Amniotic stem cell (primary cell): ENCODE measurements around the gene KIF26B.

Experiments
- DNase-seq: peaks from one replicate; lab custom pipeline; 2025; lab: John Stamatoyannopoulos, UW

Gene KIF26B

GRCh38 chr1:245209658-245210435, 55.1 kb downstream of the KIF26B start:
- no peak for DNase-seq

GRCh38 chr1:245211035-245211749, 56.4 kb downstream of the KIF26B start:
- DNase-seq: no peak

GRCh38 chr1:245211761-245212160, 57.0 kb downstream of the KIF26B start:
- DNase-seq: no peak

DNA sequence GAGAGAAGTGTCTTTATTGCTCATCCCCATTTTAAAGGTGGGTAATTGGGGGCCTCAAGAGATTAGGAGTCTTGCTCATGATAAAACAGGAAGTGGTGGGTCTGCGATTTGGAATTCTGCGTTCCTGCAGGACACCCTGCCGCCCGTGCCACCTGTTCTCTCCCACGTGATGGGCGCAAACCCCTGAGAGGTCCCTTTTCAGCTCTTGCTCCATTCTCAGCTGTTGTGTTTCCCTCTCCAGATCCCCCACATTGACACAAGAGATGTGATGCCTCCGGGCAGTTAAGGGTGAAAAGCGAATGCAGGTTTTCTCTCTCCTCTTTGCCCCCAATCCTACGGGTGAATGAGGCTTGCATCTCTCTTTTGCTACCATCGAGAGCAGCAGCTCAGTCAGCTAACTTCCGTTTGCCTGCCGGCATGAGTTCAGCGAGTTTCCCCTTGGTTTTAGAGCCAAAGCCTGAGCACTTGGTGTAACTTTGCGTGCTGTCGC, 57.5 kb downstream of the KIF26B start:
- no peak for DNase-seq

GRCh38 chr1:245213066-245213831, 58.5 kb downstream of the KIF26B start:
- DNase-seq: no peak

DNA sequence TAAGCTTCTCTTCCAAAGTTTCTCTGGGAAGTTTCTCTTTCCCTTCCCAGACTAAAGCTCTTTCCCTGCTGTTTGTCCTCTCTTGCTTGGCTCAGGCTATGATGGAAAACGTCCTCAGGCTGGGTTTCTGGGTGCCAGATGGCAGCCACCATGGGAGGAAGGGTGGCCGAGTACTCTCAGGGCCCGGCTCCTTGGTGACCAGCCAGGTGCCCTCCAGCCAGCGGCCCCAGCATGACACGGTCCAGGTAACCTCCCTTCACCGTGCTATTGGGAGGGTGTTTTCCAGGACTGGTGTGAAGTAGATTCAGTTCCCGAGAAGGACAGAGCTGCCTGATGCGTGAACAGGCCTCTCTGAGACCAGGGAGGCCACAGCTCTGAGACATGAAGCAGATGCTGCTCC, 60.3 kb downstream of the KIF26B start:
- DNase-seq: no peak

DNA sequence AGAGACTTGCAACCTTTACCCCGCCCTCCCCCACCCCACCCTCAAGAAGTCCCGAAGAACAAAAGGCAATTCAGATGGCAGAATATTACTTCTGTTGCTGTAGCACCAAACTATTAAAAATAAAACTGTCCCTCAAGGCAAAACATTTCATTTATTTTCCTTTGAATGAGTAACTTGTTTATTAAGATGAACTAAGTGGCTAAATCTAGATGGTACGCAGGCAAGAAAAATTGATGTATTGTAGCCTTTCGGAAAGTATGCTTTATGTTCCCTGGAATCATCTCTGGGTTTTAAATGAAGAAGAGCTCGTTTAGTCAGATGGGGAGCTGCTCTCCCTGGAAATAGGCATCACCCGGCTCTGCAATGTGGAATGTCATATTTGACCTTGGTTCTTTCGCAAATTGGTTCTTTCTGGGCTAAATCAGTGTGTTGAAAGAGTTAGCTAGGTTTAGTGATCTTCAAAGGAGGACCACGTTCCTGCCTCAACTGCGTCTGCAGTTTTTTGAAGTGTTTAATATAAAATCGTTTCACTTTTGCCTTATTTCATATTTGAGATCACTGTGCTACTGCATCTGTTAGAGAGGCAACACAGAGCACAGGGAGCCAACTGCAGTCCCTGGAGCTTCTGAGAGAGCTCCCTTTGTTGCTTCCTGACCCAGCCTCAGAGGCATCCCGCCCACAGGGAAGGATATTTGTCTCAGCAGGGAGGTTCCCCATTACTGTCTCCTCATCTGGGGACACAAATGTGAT, 61.8 kb downstream of the KIF26B start:
- no peak for DNase-seq

DNA sequence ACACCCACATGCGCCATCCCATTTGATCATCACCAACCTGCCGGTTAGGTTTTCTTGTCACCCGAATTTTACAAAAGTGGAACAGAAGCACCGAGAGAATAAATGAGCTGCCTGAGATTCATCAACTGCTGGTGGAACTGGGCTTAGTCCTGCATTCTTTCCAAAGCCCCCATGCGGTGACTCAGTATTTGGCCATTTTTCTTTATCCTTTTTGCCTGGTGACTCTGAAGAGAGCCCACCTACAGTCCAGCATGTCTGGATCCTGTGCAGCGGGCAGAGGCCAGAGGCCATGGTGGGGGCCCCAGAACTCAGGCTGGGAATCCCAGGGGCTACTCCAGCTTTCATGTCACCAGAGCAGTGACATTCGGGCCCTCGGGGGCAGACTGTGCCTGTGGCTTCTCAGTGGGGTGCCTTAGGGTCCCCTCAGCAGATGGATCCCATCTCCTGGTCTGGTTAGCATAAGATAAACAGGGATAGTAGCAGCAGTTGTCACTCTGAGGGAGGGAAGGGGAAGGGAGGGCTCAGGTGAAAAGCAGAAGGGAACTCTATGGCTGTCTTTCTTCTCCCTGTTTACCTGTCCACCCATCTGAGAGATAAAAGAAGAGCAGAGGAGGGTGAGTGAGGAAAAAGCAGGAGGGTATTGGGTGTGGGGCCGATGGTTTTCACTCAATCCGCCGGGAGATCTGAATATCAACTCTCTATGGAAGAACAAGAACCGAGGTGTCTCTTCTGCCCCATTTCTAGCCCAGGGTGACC, 63.2 kb downstream of the KIF26B start:
- DNase-seq: no peak

DNA sequence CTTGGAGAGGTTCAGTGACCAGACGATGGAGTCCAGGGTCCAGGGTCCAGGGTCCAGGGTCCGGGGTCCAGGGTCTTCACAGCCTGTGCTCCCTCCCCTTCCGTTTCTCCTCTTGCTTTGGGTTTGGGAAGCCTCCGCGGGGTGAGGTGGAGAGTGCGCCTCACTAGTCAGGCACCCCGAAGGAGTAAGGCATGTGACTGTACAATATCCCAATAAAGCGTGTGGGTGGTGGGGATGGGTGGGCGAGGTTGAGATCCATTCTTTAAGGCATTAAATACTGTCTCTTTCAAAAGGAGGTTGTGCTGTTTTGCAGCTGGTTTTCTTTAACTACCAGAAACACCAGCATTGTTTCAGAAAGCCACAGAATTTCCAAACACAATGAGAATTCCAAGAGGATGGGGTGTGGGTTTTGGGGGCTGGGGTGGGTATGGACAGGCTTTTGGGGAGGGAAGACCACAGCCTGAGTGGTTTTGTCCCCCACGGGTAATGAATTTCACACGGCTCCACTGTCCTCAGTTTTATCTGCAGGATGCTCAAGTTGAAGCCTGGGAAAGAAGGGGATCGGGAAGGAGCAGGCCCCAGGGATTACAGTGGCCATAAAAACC, 65.7 kb downstream of the KIF26B start:
- DNase-seq: no peak

- no peak for DNase-seq
Measured at GRCh38 chr1:245221805-245222204, 67.0 kb downstream of the KIF26B start.

GRCh38 chr1:245222931-245223595, 68.3 kb downstream of the KIF26B start:
- no peak for DNase-seq

- DNase-seq: no peak
Measured at GRCh38 chr1:245225322-245226202, 70.8 kb downstream of the KIF26B start.

DNA sequence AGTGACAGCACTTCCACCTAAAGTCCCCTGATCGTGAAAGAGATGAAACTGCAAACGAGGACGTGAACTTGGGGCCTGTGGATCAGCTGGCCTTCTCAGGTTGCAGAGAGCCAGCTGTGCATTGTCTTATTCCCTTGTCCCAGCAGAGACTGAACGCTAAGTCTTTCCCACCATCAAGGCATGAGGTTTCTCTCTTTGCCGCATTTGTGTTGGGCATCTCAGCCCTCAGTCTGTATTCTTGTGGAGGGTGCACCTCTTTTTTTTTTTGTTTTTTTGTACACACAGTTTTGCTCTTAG, 71.4 kb downstream of the KIF26B start:
- no peak for DNase-seq

DNA sequence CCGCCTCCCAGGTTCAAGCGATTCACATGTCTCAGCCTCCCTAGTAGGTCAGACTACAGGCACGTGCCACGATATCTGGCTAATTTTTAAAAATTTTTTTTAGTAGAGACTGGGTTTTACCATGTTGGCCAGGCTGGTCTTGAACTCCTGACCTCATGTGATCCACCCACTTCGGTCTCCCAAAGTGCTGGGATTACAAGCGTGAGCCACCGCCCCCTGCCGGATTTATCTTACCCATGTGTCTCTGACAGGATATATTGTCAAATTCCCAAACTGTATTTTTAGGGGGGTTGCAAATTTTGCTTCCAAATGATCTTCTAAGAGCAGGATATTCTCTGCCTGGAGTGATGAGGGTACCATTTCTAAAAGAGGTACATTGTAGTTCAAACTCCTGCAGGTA, 74.3 kb downstream of the KIF26B start:
- no peak for DNase-seq

DNA sequence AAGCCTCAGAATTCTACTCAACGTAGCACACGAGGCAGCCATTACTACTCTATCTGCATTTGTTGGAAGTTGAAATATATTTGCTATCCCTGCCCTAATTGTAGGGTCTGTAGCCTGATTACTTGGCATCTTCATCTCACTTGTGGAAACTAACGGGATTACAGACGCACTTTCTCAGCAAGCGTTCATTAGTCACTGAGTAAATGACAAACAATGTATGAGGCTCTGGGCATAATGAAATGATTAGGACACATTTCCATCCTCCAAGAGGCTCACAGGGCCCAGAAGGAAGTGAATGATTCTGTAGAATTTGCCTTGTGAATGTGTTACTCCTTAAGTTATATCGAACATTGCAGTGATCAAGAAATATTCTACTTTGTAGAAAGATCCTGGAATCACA, 78.1 kb downstream of the KIF26B start:
- DNase-seq: no peak

GRCh38 chr1:245234217-245235081, 79.7 kb downstream of the KIF26B start:
- DNase-seq: no peak

DNA sequence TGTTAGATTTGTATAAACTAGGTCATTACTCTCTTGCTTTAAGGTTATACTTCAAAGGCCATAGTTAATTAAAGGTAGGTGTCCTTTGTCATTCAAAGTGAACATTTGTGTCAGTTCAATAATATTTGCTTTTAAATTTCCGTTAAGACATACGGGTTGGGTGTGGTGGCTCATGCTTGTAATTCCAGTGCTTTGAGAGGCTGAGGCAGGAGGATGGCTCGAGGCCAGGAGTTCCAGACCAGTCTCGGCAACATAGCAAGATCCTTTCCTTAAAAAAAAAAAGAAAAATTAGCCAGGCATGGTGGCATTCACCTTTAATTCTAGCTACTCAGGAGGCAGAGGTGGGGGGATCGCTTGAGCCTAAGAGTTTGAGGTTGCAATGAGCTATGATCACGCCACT, 80.4 kb downstream of the KIF26B start:
- DNase-seq: no peak

GRCh38 chr1:245240648-245241165, 85.9 kb downstream of the KIF26B start:
- DNase-seq: no peak
